Stromal cell of bone marrow (primary cell): Measurements from ENCODE around the gene PRKCE.
"Not testable (repeated sequence)": the region's sequence is repeated elsewhere in the genome, so short reads cannot be mapped to it uniquely, and the experiment has no call there.

Source experiments
- DNase-seq: peaks from one replicate; pipeline ENCODE4 v3.0.0-alpha.2; 2012; ENCODE audit warnings: low read depth

Gene PRKCE

GRCh38 chr2:45909677-45910191 lies 258.3 kb downstream of the PRKCE start:
- no peak for DNase-seq

- DNase-seq = no peak
Observed at GRCh38 chr2:45910473-45911060, 259.1 kb downstream of the PRKCE start.

GRCh38 chr2:45911538-45911937 lies 260.1 kb downstream of the PRKCE start:
- DNase-seq = no peak

- DNase-seq = no peak
Observed at GRCh38 chr2:45912109-45912508, 260.6 kb downstream of the PRKCE start.

- no peak for DNase-seq
Observed at GRCh38 chr2:45913539-45913938, 262.1 kb downstream of the PRKCE start.

GRCh38 chr2:45915523-45915922 lies 264.0 kb downstream of the PRKCE start:
- no peak for DNase-seq

GRCh38 chr2:45917561-45918176 lies 266.2 kb downstream of the PRKCE start:
- DNase-seq = not testable (repeated sequence)

GRCh38 chr2:45918463-45919159 lies 267.1 kb downstream of the PRKCE start:
- no peak for DNase-seq

GRCh38 chr2:45919160-45919650 lies 267.7 kb downstream of the PRKCE start:
- DNase-seq = no peak

- DNase-seq = no peak
Observed at GRCh38 chr2:45919711-45920111, 268.2 kb downstream of the PRKCE start.

- no peak for DNase-seq
Observed at GRCh38 chr2:45921921-45922320, 270.4 kb downstream of the PRKCE start.

- no peak for DNase-seq
Observed at GRCh38 chr2:45922577-45922988, 271.1 kb downstream of the PRKCE start.

- DNase-seq = no peak
Observed at GRCh38 chr2:45923701-45924100, 272.2 kb downstream of the PRKCE start.

GRCh38 chr2:45925026-45925425 lies 273.6 kb downstream of the PRKCE start:
- no peak for DNase-seq

GRCh38 chr2:45925636-45926366 lies 274.3 kb downstream of the PRKCE start:
- no peak for DNase-seq

GRCh38 chr2:45928946-45929345 lies 277.5 kb downstream of the PRKCE start:
- DNase-seq = no peak

GRCh38 chr2:45929674-45930395 lies 278.4 kb downstream of the PRKCE start:
- DNase-seq = no peak

GRCh38 chr2:45930396-45930792 lies 278.9 kb downstream of the PRKCE start:
- no peak for DNase-seq

- DNase-seq = peak; percentile 50
Observed at GRCh38 chr2:45932278-45932975, 281.0 kb downstream of the PRKCE start.

GRCh38 chr2:45935791-45936622 lies 284.5 kb downstream of the PRKCE start:
- peak; percentile 99 for DNase-seq
